H1 (cell line): ENCODE results near the gene NHSL2. TPM values are rescaled to one million over a fixed set of nuclear protein-coding genes. Genes with fewer than 3 reads are reported as not detected.

Experiments used
- CTCF ChIA-PET: fragments of 300-600 bp; sonication (Branson Sonifier 250); formaldehyde crosslinking; loops from one replicate; lab custom pipeline; 2021; ENCODE audit not compliant: partially characterized antibody; lab: Charles Lee
- POLR2A ChIA-PET: fragments of 300-600 bp; sonication (Branson Sonifier 250); formaldehyde crosslinking; loops from one replicate; lab custom pipeline; 2021; ENCODE audit warnings: inconsistent platforms; ENCODE audit not compliant: partially characterized antibody; lab: Charles Lee
- DNase-seq, 2 experiments: peaks; one replicate each; pipeline versions ENCODE4 v3.0.0 to v3.0.0-alpha.2; 2010 to 2022; ENCODE audit warnings: low spot score in 2 of 2, low read depth in 1 of 2, mixed read lengths in 1 of 2
- FAIRE-seq: peaks from 2 replicates; lab custom pipeline; 2011; peaks lifted over from hg19 to GRCh38; lab: Jason Lieb, UNC
- H2AFZ ChIP-seq: 2 replicates; pipeline ENCODE4 v1.8.1; 2012; ENCODE audit warnings: low read length, inconsistent platforms
- H2AK5ac ChIP-seq: 2 replicates; pipeline ENCODE4 v1.6.1; 2013; ENCODE audit warnings: low read depth, low read length
- H2BK120ac ChIP-seq: replicated peaks from 2 replicates; pipeline ENCODE3; 2013; ENCODE audit warnings: low read depth, low read length, inconsistent platforms
- H2BK12ac ChIP-seq: 2 replicates; pipeline ENCODE4 v1.6.1; 2013; ENCODE audit warnings: low read depth, low read length
- H2BK15ac ChIP-seq: 2 replicates; pipeline ENCODE4 v1.6.1; 2013; ENCODE audit warnings: low read length
- H2BK20ac ChIP-seq: 2 replicates; pipeline ENCODE4 v1.6.1; 2013; ENCODE audit warnings: low read length
- H2BK5ac ChIP-seq: 2 replicates; pipeline ENCODE4 v1.6.1; 2013; ENCODE audit warnings: low read depth, low read length
- H3K14ac ChIP-seq: 2 replicates; pipeline ENCODE4 v1.6.1; 2013; ENCODE audit warnings: inconsistent platforms; ENCODE audit not compliant: insufficient read length
- H3K18ac ChIP-seq: 2 replicates; pipeline ENCODE4 v1.6.1; 2013; ENCODE audit warnings: low read length; ENCODE audit errors: extremely low read depth
- H3K23ac ChIP-seq: 2 replicates; pipeline ENCODE4 v1.6.1; 2013; ENCODE audit warnings: inconsistent platforms; ENCODE audit not compliant: insufficient read length
- H3K23me2 ChIP-seq: 2 replicates; pipeline ENCODE4 v1.6.1; 2013; ENCODE audit warnings: low read depth, low read length
- H3K27ac ChIP-seq: 2 replicates; pipeline ENCODE4 v1.6.1; 2011; ENCODE audit warnings: low read depth, low read length, inconsistent platforms
- H3K27me3 ChIP-seq, 4 experiments: replicated peaks in 1 of 4; 1 replicate in 1 of 4; 2 replicates in 3 of 4; pipeline versions ENCODE4 v1.6.1 to v1.8.1; 2011 to 2013; ENCODE audit warnings: low read length in 3 of 4, mild to moderate bottlenecking in 3 of 4, inconsistent platforms in 2 of 4, mixed read lengths in 2 of 4, moderate library complexity in 1 of 4; ENCODE audit not compliant: control insufficient read depth in 3 of 4, insufficient read depth in 3 of 4; ENCODE audit errors: extremely low read depth in 1 of 4
- H3K36me3 ChIP-seq, 4 experiments: 2 replicates each; pipeline versions ENCODE4 v1.6.1 to v1.8.1; 2011 to 2013; ENCODE audit warnings: mild to moderate bottlenecking in 4 of 4, low read length in 3 of 4, moderate library complexity in 2 of 4, control low read depth in 1 of 4, inconsistent platforms in 1 of 4; ENCODE audit not compliant: insufficient read depth in 4 of 4, control insufficient read depth in 2 of 4
- H3K4ac ChIP-seq: replicated peaks from 2 replicates; pipeline ENCODE3; 2013; ENCODE audit warnings: low read length, low read depth, mixed read lengths, inconsistent platforms; ENCODE audit not compliant: insufficient read length
- H3K4me1 ChIP-seq, 4 experiments: replicated peaks in 1 of 4; 1 replicate in 1 of 4; 2 replicates in 3 of 4; pipeline versions ENCODE4 v1.6.1 to v1.8.1; 2011 to 2013; ENCODE audit warnings: low read length in 3 of 4, inconsistent platforms in 2 of 4, mixed read lengths in 1 of 4; ENCODE audit not compliant: insufficient read depth in 4 of 4, control insufficient read depth in 3 of 4
- H3K4me2 ChIP-seq, 2 experiments: 2 replicates each; pipeline versions ENCODE4 v1.6.1 to v1.8.1; 2011 to 2013; ENCODE audit warnings: low read depth in 2 of 2, low read length in 2 of 2, control low read depth in 1 of 2, inconsistent platforms in 1 of 2, mild to moderate bottlenecking in 1 of 2; ENCODE audit not compliant: insufficient read depth in 1 of 2
- H3K4me3 ChIP-seq, 4 experiments: fragments of 200-600, 300-600 bp in 1 of 4; sonication (generic), shearing (Covaris generic), sonication (Bioruptor Twin) in 1 of 4; 2 replicates each; pipeline versions ENCODE4 v1.5.1 to v1.8.1; 2011 to 2016; ENCODE audit warnings: low read length in 4 of 4, low read depth in 3 of 4, control low read depth in 2 of 4, inconsistent platforms in 2 of 4, mild to moderate bottlenecking in 2 of 4, mixed read lengths in 1 of 4, moderate library complexity in 1 of 4; ENCODE audit not compliant: insufficient read depth in 2 of 4; ENCODE audit errors: extremely low read depth in 1 of 4
- H3K56ac ChIP-seq: replicated peaks from 2 replicates; pipeline ENCODE3; 2013; ENCODE audit warnings: low read depth, mild to moderate bottlenecking, mixed read lengths, low read length, inconsistent platforms; ENCODE audit not compliant: insufficient read length
- H3K79me1 ChIP-seq: 2 replicates; pipeline ENCODE4 v1.6.1; 2013; ENCODE audit warnings: low read depth, low read length, control low read depth
- H3K79me2 ChIP-seq, 2 experiments: 2 replicates each; pipeline versions ENCODE4 v1.6.1 to v1.8.1; 2012 to 2013; ENCODE audit warnings: low read length in 2 of 2, mild to moderate bottlenecking in 2 of 2, inconsistent platforms in 1 of 2; ENCODE audit not compliant: insufficient read depth in 2 of 2, control insufficient read depth in 1 of 2
- H3K9ac ChIP-seq, 4 experiments: replicated peaks in 1 of 4; 1 replicate in 1 of 4; 2 replicates in 3 of 4; pipeline versions ENCODE4 v1.6.1 to v1.8.1; 2011 to 2013; ENCODE audit warnings: low read depth in 3 of 4, low read length in 3 of 4, control low read depth in 2 of 4, mild to moderate bottlenecking in 2 of 4, moderate library complexity in 2 of 4, inconsistent platforms in 1 of 4; ENCODE audit errors: extremely low read depth in 1 of 4
- H3K9me3 ChIP-seq, 2 experiments: 2 replicates each; pipeline versions ENCODE4 v1.6.1 to v1.8.1; 2012 to 2013; ENCODE audit warnings: mild to moderate bottlenecking in 2 of 2, moderate library complexity in 2 of 2, control low read depth in 1 of 2, inconsistent platforms in 1 of 2, low read depth in 1 of 2, low read length in 1 of 2, mixed read lengths in 1 of 2; ENCODE audit not compliant: insufficient read depth in 2 of 2
- H4K20me1 ChIP-seq, 2 experiments: replicated peaks in 1 of 2; 2 replicates each; pipeline versions ENCODE3 to v1.8.1; 2011 to 2013; ENCODE audit warnings: inconsistent platforms in 2 of 2, low read length in 2 of 2, mild to moderate bottlenecking in 1 of 2; ENCODE audit not compliant: insufficient read depth in 2 of 2, control insufficient read depth in 1 of 2
- H4K5ac ChIP-seq: 2 replicates; pipeline ENCODE4 v1.6.1; 2013; ENCODE audit warnings: low read length, low read depth, mixed read lengths, inconsistent platforms; ENCODE audit not compliant: insufficient read length
- H4K8ac ChIP-seq: 2 replicates; pipeline ENCODE4 v1.8.0; 2013; ENCODE audit warnings: mild to moderate bottlenecking, moderate library complexity, low read length, inconsistent platforms; ENCODE audit not compliant: insufficient read depth; ENCODE audit errors: extremely low read depth
- H4K91ac ChIP-seq: replicated peaks from 2 replicates; pipeline ENCODE3; 2013; ENCODE audit warnings: low read length, mixed read lengths, inconsistent platforms; ENCODE audit not compliant: insufficient read length
- BACH1 ChIP-seq: IDR thresholded peaks from 2 replicates; pipeline ENCODE4 v1.6.1; 2012; ENCODE audit warnings: low read length, improper control_type of control experiment
- CREB1 ChIP-seq: IDR thresholded peaks from 2 replicates; pipeline ENCODE4 v1.6.1; 2012; ENCODE audit warnings: inconsistent platforms
- JUN ChIP-seq: IDR thresholded peaks from 2 replicates; pipeline ENCODE4 v1.6.1; 2011; ENCODE audit warnings: low read depth, mild to moderate bottlenecking, improper control_type of control experiment, low read length
- JUND ChIP-seq: IDR thresholded peaks from 2 replicates; pipeline ENCODE4 v1.6.1; 2011; ENCODE audit warnings: mild to moderate bottlenecking, improper control_type of control experiment, low read length
- KDM4A ChIP-seq: IDR thresholded peaks from one replicate; pipeline ENCODE4 v1.7.1; 2012; ENCODE audit warnings: low read depth, mild to moderate bottlenecking, moderate library complexity, low read length, inconsistent platforms; ENCODE audit not compliant: severe bottlenecking
- MAFK ChIP-seq: IDR thresholded peaks from 2 replicates; pipeline ENCODE4 v1.6.1; 2012; ENCODE audit warnings: low read depth, mild to moderate bottlenecking, improper control_type of control experiment, low read length
- NRF1 ChIP-seq: IDR thresholded peaks from 2 replicates; pipeline ENCODE4 v1.6.1; 2011; ENCODE audit warnings: mild to moderate bottlenecking, low read depth, low read length, improper control_type of control experiment
- PHF8 ChIP-seq: fragments of 200-600 bp; sonication (generic); conservative IDR thresholded peaks from 2 replicates; pipeline ENCODE4 v1.7.1; 2012; ENCODE audit warnings: low read depth, mild to moderate bottlenecking, inconsistent platforms, low read length, moderate library complexity
- RBBP5 ChIP-seq: IDR thresholded peaks from 2 replicates; pipeline ENCODE4 v1.7.1; 2012; ENCODE audit warnings: low read depth, mild to moderate bottlenecking, inconsistent platforms, low read length, moderate library complexity, borderline replicate concordance
- SP1 ChIP-seq: IDR thresholded peaks from 2 replicates; pipeline ENCODE4 v1.6.1; 2011; ENCODE audit warnings: low read depth, low read length
- SP4 ChIP-seq: IDR thresholded peaks from 2 replicates; pipeline ENCODE4 v1.6.1; 2012; ENCODE audit warnings: low read length, inconsistent platforms
- WGBS, 2 experiments: shearing (Covaris generic) in 1 of 2; methylation state at CpG; one replicate each; pipeline versions ENCODE4 v1.1.6 to v1.1.7; 2013 to 2015; ENCODE audit warnings: low lambda C conversion rate in 2 of 2, mixed read lengths in 2 of 2, inconsistent platforms in 1 of 2, low coverage in 1 of 2, missing lambda C conversion rate in 1 of 2; ENCODE audit not compliant: insufficient replicate concordance in 2 of 2, insufficient coverage in 1 of 2, insufficient read length in 1 of 2; ENCODE audit errors: extremely low coverage in 1 of 2, missing lambda C conversion rate in 1 of 2; 5-methylcytosine and 5-hydroxymethylcytosine counted together
- polyA plus RNA-seq, 7 experiments: library from polyadenylated mRNA; depleted of rRNA in 3 of 7; stranded (reverse) in 5 of 7; unstranded in 2 of 7; fragments of >200 nt in 5 of 7; fragments of 200-250 nt in 2 of 7; gene quantifications; 1 replicate in 5 of 7; 2 replicates in 1 of 7; 4 replicates in 1 of 7; pipeline versions ENCODE4 v1.2.1 to v1.2.3, GENCODE V29; 2011 to 2013; ENCODE audit warnings: missing spikeins in 2 of 7, mixed read lengths in 2 of 7
- total RNA-seq: library from RNA; stranded (reverse); fragmentation: NEBNext Ultra II Directional; extraction: Animal tissue kit (Norgen Biotek cat#: 25700); gene quantifications from 2 replicates; pipeline ENCODE4 v1.2.1, GENCODE V29; 2021

Gene NHSL2
- total and polyA plus RNA-seq, 2 of the 8 experiments (the other 6 are each of a cell fraction or from before 2014, with no cell fraction given) = 3.7 to 7.2 TPM

DNA sequence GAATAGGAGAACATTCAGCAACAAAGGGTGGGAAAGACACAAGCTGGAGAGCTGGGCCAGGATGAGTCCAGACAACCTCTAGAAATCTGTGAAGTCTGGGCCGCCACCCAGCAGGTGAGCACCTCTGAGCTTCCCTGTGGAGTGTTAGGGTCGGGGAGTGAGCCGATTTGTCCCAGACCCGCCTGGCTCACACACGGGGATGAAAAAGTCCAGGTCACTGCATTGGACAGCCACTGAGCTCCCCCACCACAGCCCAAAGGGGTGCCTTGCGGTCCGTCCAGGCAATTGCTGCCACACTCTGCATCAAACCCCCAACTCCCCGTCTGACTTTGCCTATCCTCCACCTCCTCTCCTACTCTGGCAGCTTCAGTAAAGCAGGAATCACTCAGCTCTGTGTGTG lies 38.7 kb downstream of the NHSL2 start:
- ChIA-PET CTCF (interaction anchor here (0.7 to 2.4 kb wide), 4 partner anchors 8 to 54 kb away, joined by 3 to 8 read pairs (median 3); partner anchors contain the start of gene NHSL2), POLR2A (interaction anchor here (1.4 kb wide), 2 partner anchors 9 to 37 kb away, joined by 3 to 5 read pairs; no protein-coding TSS in a partner anchor)
- H3K4me1 ChIP-seq = peaks cover 0 to 18% (median 11%) of the 10 kb centered on the region in 4 experiments; a peak in 5 of 7 replicates
- H4K5ac ChIP-seq = no peak overlapping the region
- no peaks in the 10 kb centered on the region for H3K23me2 ChIP-seq
- H4K20me1 ChIP-seq = peaks cover 0 to 2% of the 10 kb centered on the region in 2 experiments
- H4K91ac ChIP-seq = no peak overlapping the region
- no peak overlapping the region for H2BK20ac ChIP-seq
- H2BK5ac ChIP-seq = no peak overlapping the region
- H3K27me3 ChIP-seq = no peaks in the 10 kb centered on the region
- H3K14ac ChIP-seq = no peak overlapping the region
- H3K56ac ChIP-seq = no peak overlapping the region
- no peak overlapping the region for H2BK120ac ChIP-seq
- no peak overlapping the region for H3K4me3 ChIP-seq
- H4K8ac ChIP-seq = 0 out of 2 replicates have a peak overlapping the region, but pooled peaks have one; percentile 25
- FAIRE-seq = no peak
- H3K9ac ChIP-seq = no peak overlapping the region
- H3K79me1 ChIP-seq = no peaks in the 10 kb centered on the region
- H3K4me2 ChIP-seq = no peak overlapping the region
- H2AK5ac ChIP-seq = 0 out of 2 replicates have a peak overlapping the region, but pooled peaks have one; percentile 65
- no peaks in the 10 kb centered on the region for H3K36me3 ChIP-seq
- H3K79me2 ChIP-seq = peaks cover 0 to 23% of the 10 kb centered on the region in 2 experiments; a peak in 2 of 4 replicates
- H2BK12ac ChIP-seq = no peak overlapping the region
- no peak overlapping the region for H2AFZ ChIP-seq
- 84% methylated on average over 5 of the region's 8 CpGs; no CpG with 5 or more reads in 1 of the 2 experiments for WGBS, 2 experiments
- TF ChIP-seq PHF8 (no peak), JUND (no peak), CREB1 (no peak), NRF1 (no peak), KDM4A (no peak), SP4 (no peak), BACH1 (no peak), RBBP5 (no peak), MAFK (no peak), JUN (no peak), SP1 (no peak)
- no peak overlapping the region for H3K23ac ChIP-seq
- H3K9me3 ChIP-seq = no peaks in the 10 kb centered on the region
- DNase-seq = no peak
- no peak overlapping the region for H2BK15ac ChIP-seq
- no peak overlapping the region for H3K4ac ChIP-seq
- peak overlapping the region; percentile 71; the same call in 1 of the 2 replicates for H3K18ac ChIP-seq
- H3K27ac ChIP-seq = no peak overlapping the region
